ENCODE measurements around the gene HIRIP3.

Gene HIRIP3

DNA sequence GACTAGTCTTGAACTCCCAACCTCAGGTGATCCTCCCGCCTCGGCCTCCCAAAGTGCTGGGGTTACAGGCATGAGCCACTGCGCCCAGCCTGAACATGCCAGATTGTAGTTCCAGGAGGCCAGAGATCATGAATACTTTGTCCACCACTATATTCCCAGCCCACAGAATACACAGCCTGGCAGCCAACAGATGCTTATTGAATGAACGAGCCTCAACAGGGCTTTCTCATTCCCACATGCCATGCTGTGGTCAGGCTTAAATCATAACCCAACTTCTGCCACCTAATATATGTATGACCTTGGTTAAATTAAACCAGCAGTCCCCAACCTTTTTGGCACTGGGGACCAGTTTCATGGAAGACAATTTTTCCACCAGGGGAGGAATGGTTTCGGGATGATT, 36.7 kb downstream of the HIRIP3 start:
- no peak for ATAC-seq
- TF ChIP-seq, protein P1, sequence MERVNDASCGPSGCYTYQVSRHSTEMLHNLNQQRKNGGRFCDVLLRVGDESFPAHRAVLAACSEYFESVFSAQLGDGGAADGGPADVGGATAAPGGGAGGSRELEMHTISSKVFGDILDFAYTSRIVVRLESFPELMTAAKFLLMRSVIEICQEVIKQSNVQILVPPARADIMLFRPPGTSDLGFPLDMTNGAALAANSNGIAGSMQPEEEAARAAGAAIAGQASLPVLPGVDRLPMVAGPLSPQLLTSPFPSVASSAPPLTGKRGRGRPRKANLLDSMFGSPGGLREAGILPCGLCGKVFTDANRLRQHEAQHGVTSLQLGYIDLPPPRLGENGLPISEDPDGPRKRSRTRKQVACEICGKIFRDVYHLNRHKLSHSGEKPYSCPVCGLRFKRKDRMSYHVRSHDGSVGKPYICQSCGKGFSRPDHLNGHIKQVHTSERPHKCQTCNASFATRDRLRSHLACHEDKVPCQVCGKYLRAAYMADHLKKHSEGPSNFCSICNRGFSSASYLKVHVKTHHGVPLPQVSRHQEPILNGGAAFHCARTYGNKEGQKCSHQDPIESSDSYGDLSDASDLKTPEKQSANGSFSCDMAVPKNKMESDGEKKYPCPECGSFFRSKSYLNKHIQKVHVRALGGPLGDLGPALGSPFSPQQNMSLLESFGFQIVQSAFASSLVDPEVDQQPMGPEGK (CRISPR knock-in tag; IDR thresholded peaks at IDR 0.05; ENCODE audit: borderline replicate concordance), result no peak
- no peak for TF ChIP-seq ZNF70 (CRISPR knock-in tag; IDR thresholded peaks at IDR 0.05)
- TF ChIP-seq ZC3H10 (CRISPR knock-in tag; IDR thresholded peaks at IDR 0.05), result no peak
- TF ChIP-seq ESRRG (CRISPR knock-in tag; IDR thresholded peaks at IDR 0.05), result no peak
- TF ChIP-seq ISL1 (CRISPR knock-in tag; IDR thresholded peaks at IDR 0.05), result no peak
- TF ChIP-seq CSDC2 (CRISPR knock-in tag; IDR thresholded peaks at IDR 0.05), result no peak
- no peak for TF ChIP-seq ZFP3 (CRISPR knock-in tag; IDR thresholded peaks at IDR 0.05)
- TF ChIP-seq, protein P2, sequence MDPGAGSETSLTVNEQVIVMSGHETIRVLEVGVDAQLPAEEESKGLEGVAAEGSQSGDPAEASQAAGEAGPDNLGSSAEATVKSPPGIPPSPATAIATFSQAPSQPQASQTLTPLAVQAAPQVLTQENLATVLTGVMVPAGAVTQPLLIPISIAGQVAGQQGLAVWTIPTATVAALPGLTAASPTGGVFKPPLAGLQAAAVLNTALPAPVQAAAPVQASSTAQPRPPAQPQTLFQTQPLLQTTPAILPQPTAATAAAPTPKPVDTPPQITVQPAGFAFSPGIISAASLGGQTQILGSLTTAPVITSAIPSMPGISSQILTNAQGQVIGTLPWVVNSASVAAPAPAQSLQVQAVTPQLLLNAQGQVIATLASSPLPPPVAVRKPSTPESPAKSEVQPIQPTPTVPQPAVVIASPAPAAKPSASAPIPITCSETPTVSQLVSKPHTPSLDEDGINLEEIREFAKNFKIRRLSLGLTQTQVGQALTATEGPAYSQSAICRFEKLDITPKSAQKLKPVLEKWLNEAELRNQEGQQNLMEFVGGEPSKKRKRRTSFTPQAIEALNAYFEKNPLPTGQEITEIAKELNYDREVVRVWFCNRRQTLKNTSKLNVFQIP (CRISPR knock-in tag; IDR thresholded peaks at IDR 0.05; ENCODE audit: borderline replicate concordance, low read depth), result no peak

DNA sequence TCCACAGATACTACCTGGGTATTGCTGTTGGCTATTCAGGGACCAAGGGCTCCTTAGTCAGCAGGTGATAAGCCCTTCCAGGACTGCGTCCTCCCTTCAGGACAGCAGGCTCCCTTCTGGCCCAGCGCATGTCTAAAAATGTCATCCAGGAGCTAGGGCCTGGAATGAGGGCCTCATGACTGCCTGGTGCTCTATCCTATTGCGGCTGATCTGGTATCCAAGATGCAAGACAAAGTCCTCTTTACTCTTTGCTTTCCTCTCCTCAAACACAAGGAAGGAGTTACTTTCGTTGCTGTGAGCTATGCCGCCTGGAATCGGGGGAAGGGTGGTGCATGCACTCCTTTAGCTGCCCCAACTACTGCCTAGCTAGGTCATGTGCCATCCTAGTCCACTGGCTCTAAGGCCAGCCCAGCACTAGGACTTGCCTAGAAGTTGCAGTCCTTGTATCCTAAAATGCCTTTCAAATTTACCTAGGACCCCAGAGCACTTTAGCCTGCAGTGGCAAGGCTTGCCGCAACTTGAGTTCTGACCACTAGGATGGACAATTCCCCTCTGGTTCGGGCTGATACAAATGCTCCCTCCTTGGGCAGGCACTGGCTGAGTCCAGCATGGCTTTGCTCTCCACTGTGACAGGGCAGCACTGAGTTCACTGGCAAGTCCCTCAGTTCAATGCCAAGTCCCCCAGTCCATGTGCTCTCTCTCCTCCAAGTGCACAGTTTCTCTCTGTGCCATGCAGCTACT, 43.6 kb downstream of the HIRIP3 start:
- TF ChIP-seq, protein P1 (CRISPR knock-in tag; IDR thresholded peaks at IDR 0.05; ENCODE audit: borderline replicate concordance), result no peak
- TF ChIP-seq RARB (CRISPR knock-in tag; IDR thresholded peaks at IDR 0.05) (no peak), CSDC2 (CRISPR knock-in tag; IDR thresholded peaks at IDR 0.05) (no peak), TCF4 (CRISPR knock-in tag; IDR thresholded peaks at IDR 0.05; ENCODE audit: borderline replicate concordance) (no peak), PPARA (CRISPR knock-in tag; IDR thresholded peaks at IDR 0.05; ENCODE audit: borderline replicate concordance) (no peak), SNAI2 (CRISPR knock-in tag; IDR thresholded peaks at IDR 0.05) (no peak), ZNF70 (CRISPR knock-in tag; IDR thresholded peaks at IDR 0.05) (no peak), ARNTL (CRISPR knock-in tag; IDR thresholded peaks at IDR 0.05; ENCODE audit: borderline replicate concordance, low read depth) (no peak), ZNF8 (CRISPR knock-in tag; IDR thresholded peaks at IDR 0.05) (no peak), ZNF565 (CRISPR knock-in tag; conservative IDR thresholded peaks at IDR 0.05; ENCODE audit: low read depth) (no peak), ISL1 (CRISPR knock-in tag; IDR thresholded peaks at IDR 0.05) (no peak), TOX (CRISPR knock-in tag; IDR thresholded peaks at IDR 0.05; ENCODE audit: borderline replicate concordance) (no peak), GLIS3 (CRISPR knock-in tag; IDR thresholded peaks at IDR 0.05) (no peak)
- TF ChIP-seq, protein P2 (CRISPR knock-in tag; IDR thresholded peaks at IDR 0.05; ENCODE audit: borderline replicate concordance, low read depth), result no peak
- TF ChIP-seq, protein P3, sequence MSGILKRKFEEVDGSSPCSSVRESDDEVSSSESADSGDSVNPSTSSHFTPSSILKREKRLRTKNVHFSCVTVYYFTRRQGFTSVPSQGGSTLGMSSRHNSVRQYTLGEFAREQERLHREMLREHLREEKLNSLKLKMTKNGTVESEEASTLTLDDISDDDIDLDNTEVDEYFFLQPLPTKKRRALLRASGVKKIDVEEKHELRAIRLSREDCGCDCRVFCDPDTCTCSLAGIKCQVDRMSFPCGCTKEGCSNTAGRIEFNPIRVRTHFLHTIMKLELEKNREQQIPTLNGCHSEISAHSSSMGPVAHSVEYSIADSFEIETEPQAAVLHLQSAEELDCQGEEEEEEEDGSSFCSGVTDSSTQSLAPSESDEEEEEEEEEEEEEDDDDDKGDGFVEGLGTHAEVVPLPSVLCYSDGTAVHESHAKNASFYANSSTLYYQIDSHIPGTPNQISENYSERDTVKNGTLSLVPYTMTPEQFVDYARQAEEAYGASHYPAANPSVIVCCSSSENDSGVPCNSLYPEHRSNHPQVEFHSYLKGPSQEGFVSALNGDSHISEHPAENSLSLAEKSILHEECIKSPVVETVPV (CRISPR knock-in tag; IDR thresholded peaks at IDR 0.05), result no peak
- no peak for ATAC-seq

DNA sequence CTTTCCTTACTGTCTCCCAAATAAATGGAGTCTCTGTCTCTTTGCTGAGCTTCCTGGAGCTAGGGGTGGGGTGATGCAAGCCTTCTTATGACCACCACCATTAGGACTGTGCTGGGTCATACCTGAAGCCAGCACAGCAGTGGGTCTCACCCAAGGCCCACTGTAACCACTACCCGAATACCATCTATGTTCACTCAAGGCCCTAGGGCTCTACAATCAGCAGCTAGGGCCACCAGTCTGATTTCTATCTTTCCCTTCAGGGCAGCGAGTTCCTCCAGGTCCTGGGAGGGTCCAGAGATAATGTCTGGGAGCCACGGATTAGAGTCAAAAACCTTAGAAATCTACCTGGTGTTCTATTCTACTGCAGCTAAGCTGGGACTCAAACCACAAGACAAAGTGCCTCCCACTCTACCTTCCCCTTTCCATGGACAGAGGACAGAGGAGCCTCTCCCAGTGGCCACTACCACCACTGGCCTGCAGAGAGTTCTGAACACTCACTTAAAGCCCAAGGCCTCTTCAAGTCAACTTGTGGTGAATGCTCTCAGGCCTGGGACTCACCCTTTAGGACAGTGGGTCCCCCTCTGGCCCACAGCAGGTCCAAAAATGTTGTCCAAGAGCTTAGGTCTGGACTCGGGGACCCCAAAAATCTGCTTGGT, 44.5 kb downstream of the HIRIP3 start:
- no peak for ATAC-seq
- TF ChIP-seq ZFP3 (CRISPR knock-in tag; IDR thresholded peaks at IDR 0.05) (no peak), BACH2 (CRISPR knock-in tag; IDR thresholded peaks at IDR 0.05; ENCODE audit: borderline replicate concordance) (no peak)
